SK-N-SH treated with all-trans-retinoic acid at 6 μM for 48 hours (cell line): ENCODE measurements around the gene RPL12.

ENCODE experiments used
- POU6F1 ChIP-seq: fragments of 250-450 bp; sonication (Bioruptor Pico); IDR thresholded peaks from 2 replicates; pipeline ENCODE4 v1.8.0; 2021; ENCODE audit warnings: low read depth, mild to moderate bottlenecking, moderate library complexity, borderline replicate concordance
- PPARA ChIP-seq: fragments of 250-450 bp; sonication (Bioruptor Pico); IDR thresholded peaks from 2 replicates; pipeline ENCODE4 v1.5.0; 2020; ENCODE audit warnings: mild to moderate bottlenecking, borderline replicate concordance
- RARB ChIP-seq: fragments of 250-450 bp; sonication (Bioruptor Pico); IDR thresholded peaks from 2 replicates; pipeline ENCODE4 v1.8.0; 2021; ENCODE audit warnings: mild to moderate bottlenecking, moderate library complexity
- ZFP3 ChIP-seq: fragments of 250-450 bp; sonication (Bioruptor Pico); IDR thresholded peaks from 2 replicates; pipeline ENCODE4 v1.5.0; 2020; ENCODE audit warnings: mild to moderate bottlenecking, moderate library complexity

GRCh38 chr9:127498298-127498697, 47.1 kb upstream of the RPL12 start:
- TF ChIP-seq POU6F1 (no peak), RARB (CRISPR knock-in tag) (no peak), PPARA (CRISPR knock-in tag) (no peak), ZFP3 (CRISPR knock-in tag) (no peak)
